Raji (cell line): ENCODE measurements around the gene COA8.

Source experiments
- POLR2A ChIP-seq: IDR thresholded peaks from 2 replicates; pipeline ENCODE4 v1.6.1; 2011; ENCODE audit warnings: low read depth, low read length, control low read depth; ENCODE audit not compliant: insufficient read depth

Gene COA8

DNA sequence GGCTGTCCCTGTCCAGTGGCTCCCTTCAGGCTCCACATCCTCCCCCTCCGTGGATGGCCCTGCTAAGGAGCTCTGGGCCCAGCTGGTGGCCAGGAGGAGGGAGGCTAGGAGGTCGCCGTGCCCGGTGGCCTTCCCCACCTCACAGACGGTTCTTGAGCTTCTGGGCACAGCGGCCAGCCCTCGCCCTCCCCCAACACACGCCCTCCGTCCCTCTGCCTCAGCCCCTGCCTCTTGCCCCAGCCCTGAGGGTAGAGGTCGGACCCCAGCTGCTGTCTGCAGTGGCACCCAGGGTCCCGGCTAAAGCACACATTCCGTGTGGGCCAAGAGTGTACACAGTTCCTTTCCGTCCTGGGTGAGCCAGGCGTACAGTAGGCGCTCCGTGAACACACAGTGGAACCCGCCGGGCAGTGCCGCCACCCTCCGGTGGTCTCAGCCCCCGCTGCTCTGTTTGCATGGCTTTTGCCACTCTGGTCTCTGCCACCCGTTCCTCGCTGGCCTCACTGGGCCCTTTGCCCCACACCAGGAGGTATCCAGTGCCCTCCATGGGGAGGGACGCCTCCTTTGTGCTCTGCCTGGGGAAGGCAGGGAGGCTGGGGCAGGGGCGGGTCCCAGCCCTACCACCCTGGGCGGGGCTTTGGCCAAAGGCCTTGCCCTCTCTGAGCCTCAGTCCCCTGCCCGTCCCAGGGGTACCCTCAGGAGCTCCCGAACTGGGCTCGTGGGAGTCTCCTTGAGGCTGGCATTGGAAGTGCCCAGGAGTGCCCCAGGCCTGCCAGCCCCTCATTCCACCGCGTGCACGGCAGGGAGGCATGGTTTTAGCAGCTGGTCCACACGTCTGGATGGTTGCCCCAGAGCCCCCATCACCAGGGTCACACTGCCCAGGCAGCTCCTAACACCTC lies 20.8 kb upstream of the COA8 start:
- no peak for TF ChIP-seq POLR2A

DNA sequence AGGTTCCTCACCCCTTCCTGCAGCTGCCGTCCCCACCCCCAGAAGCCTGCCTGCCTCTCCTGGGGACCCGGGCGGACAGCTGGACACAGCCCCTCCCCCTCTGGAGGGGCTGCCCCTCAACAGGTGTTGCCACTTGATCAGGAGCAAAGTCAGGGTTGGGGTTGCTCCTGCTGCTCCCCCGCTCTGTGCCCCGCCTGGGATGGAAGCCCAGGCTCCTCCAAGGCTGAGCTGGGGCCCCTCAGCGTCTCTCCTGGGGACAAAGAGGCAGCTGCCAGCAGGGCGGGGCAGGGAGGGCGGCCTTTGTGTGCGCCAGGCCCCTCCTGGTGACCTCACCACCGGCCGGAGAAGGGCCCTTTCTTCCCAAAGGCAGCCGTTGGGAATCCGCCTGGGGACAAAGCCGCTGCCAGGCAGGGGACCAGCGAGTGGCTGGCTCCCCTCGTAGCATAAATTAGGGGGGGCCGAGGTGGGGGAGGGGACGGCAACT lies 20.1 kb upstream of the COA8 start:
- TF ChIP-seq POLR2A, result no peak

DNA sequence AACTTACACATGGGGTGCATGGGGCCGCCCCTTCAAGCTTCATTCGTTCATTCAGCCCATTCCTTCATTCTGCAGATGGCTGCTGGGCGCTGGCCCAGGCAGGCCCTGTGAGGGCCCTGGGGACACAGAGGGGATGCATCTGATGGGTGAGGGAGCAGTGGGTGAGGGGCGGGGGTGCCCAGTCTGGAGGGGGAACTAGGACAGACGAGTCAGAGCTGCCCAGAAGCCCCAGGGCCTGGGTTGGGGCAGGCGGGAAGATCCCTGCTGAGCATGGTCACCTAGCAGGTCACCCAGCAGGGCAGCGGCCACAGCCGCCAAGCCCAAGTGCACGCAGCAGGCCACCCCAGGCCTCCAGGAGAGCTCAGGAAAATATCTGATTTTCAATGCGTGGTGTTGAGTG lies 19.6 kb upstream of the COA8 start:
- TF ChIP-seq POLR2A, result no peak

DNA sequence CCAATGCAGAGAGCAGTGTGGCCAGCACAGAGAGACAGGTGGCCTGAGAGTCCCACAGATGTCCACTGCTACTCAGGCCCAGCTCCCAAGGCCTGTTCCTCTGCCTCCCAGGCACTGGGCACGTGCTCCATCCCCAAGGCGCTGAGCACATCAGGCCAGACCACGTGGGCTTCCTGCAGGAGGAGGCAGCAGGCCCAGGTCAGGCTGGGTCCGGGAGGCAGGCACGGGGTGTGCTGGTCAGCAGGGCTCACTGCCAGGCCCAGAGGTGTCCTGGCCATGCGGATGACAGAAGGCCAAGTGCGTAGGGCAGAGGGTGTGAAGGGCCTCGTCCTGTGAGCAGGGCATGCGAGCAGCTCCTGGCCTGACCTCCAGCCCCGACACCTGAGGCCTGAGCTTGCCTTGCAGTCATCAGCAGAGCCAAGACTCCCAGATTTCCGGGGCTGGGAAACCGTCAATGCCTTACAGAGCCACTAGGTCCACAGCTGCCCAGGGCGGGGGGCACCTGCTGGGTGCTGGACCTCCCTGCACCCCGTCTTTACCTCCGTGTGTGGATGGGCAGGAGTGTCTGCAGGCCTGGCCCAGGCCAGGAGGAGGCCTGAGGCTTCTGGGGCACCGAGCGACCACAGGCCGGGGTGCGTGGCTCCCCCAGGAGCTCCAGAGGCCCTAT lies 18.9 kb upstream of the COA8 start:
- TF ChIP-seq POLR2A, result no peak

DNA sequence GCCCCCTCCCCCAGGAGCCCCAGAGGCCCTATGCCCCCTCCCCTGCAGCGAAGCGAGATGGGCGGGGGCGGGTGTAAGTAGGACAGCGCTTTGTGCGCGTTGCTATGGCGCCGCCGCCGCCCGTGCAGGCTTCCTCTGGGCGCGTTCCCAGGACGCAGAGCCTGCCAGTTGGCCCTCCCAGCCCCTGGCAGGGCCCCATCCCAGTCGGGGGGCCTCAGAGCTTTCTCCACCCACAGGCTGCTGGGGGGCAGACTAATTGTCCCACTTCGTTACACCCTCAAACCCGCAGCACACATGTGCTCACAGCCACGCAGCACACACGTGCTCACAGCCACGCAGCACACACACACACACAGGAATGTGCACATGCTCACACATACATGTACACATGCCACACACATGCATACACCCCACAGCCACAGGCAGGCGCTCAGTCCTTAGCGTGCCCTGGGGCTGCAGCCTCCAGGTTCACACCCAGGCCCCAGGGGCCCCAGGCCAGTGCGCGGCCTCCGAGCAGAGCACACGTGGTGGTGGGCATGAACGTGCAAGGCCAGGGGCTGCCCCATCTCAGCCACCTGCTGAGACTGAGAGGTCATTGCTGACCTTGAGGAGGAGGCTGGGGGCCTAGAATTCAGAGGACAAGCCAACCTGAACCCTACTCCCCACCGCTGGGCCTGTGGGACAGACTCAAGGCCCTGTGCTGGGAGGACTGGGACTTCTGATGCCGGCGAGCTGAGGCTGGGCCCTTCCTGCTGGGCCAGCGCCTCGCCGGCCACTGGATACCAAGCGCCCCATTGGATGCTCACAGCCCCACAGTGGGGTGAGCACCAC lies 18.2 kb upstream of the COA8 start:
- TF ChIP-seq POLR2A, result no peak

DNA sequence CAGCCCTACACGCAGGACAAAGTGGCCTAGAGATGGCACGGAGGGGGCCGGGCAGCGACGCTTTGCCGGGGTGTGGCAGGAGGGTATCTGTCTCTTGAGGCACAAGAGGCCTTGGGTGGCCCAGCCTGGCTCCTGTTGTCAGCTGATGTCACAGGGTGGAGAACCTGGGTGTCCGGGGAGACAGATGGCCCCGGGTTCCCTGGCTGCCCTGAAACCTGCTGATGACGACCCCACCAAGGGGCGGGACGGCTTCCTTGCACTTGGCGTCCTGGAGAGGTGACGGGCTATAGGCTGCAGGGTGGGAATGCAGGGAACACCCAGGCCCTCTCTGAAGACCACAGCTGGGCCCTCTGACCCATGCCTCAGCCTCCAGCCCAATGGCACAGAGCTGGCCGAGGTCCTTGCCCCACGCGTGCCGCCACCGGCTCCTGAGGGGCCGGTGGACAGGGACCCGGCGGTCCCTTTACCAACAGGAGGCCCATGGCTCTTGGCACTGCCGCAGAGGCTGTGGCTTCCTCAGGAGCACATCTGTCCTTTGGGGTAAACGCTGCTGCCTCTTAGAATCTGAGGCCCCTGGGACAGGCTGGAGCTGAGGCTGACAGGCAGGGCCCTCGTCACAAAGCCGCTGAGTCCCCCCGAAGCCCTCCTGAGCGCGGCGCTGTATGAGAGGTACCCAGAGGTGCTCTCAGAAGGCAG lies 17.4 kb upstream of the COA8 start:
- no peak for TF ChIP-seq POLR2A

DNA sequence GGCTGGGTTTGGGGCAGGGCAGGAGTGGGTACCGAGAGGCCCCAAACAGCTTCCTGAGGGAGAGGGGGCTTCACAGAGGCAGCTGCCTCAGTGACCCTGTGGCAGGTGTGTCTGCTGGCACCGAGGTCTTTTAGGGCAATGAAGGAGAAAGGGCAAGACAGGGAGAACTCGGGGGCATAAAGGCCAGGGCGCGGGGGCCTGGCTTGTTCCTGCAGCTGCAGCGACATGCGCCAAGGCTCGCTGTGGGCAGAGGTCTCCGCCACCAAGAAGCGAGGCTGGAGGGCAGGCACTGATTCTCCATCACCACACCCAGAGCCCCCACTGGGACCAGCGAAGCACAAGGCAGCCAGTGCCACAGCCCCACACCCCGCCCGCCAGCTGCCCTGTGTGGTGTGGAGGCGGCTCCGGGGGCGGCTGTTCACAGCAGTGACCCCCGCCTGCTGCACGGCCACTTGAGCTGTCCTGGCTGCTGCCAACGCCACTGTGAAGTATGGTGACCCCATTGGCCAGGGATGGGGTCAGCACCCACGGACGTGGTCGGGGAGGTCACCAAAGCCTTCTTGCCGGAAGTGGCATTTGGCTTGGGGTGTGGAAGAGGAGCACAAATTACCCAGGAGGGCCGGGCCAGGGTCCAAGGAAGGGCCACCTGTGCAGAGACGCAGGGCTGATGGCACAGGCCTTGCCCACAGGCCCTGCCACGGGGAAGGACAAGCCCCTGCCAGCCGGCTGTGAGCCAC lies 16.7 kb upstream of the COA8 start:
- TF ChIP-seq POLR2A, result no peak

DNA sequence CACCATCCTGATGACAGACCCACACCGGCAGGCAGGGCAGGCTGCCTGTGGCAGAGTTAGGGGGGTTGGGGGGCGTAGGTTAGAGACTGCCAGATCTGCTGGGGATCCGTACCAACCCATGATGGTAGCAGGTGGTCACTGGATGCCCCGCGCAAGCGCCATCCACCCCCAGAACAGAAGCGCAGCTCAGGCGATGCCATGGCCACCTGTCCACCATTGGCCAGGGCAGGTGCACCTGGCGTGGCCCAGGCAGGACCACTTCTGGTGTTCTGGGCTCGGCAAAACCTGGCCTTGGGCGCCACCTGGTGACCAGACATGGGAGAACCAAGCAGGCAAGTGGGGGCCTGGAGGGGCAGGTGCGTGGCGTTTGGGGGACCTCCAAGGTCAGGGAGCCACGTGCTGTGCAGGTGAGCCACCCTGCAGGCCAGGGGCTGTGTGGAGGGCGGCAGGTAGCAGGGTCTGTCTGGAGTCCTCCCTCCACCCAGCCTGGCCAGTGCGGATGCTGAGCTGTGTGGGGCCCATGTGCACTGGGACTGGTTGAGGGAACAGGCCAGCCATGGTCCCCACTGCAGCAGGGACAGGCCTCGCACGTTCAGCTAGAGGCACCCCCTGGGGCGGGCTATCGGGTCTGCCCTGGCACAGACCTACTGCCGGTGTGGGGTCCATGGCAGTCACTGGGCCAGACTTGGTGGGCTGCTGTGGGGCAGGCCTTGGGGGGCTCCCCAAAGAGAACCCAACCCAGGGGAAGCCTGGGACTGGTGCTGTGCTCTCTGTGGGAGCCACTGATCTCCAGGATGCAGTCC lies 15.9 kb upstream of the COA8 start:
- TF ChIP-seq POLR2A, result no peak

DNA sequence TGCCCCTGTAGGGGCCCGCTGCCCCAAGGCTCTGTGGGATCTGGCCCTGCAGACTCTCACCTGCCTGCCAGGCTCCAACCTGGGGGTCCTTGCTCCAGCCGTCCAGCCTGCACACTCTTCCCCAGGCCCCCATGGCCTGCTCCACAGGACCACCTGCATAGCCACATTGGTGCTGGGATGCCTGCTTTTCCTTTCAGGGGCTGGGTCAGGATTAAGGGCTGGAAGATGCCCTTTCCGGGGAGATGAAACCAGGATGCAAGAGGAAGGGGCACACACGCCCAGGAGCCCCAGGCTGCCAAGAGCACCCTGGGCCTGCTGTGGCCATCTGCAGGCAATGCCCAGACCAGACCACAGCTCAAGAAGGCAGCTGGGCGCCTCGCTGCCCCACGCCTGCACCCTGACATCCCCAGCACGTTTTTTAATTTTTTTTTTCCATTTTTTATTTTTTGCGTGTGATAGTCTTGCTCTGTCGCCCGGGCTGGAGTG lies 15.3 kb upstream of the COA8 start:
- TF ChIP-seq POLR2A, result no peak

DNA sequence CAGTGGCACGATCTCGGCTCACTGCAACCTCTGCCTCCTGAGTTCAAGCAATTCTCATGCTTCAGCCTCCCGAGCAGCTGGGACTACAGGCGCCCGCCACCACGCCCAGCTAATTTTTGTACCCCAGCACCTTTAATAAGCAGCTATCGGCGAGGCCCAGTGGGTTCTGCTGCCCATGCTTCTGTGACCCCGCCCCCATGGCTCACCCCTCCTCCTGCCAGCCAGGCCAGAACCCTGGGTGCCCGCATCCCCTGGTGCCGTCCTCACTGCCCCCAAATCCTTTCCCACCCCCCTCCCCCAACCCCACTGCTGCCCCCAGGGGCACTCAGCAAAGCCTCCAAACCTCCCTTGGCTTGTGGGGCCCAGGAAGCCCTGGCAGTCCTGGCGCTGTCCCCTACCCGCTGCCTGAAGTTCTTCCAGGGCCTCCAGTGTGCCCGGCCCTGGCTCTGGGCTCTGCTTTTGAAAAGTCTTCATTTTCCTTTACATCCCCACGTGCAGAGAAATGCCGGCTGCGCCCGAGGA lies 14.8 kb upstream of the COA8 start:
- TF ChIP-seq POLR2A, result no peak

DNA sequence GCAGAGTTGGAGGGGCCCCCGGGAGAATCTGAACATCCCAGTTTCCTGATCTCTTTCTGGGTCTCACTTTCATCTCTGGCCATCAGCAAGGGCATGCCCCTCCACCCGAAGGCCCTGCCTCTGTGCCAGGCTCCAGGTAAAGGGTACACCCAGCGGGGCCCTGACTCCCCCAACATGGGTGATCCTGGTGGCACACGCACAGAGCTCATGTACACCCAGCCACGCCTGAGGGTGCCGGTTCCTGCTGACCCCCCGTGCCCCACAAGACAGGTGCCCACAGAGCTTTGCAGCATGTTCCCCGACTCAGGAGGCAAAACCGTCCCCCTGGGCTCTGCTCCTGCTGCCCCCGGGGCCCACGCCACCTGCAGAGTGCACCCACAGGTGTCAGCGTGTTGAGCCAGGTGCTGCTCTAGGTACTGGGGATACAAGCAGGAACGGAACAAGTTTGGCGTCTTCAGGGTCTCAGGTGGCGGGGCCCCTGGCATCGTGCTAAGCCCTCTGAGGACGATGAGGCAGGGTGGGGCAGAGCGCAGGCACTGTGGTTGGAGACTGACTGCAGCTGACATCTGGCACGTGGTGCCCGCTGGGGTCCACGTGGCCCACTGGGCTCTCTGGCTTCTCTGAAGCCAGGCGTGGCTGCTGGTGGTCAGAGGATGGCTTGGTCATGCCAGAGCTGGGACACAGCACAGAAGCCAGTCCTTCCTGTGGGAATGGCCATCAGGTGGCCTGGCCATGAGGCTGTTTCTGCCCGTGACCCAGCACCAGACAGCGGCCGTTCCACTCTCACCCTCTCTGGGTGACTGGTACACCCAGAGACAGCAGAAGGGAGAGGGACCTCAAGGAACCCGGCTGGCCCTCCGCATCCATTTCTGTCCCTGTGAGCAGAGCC lies 14.1 kb upstream of the COA8 start:
- no peak for TF ChIP-seq POLR2A
